GM19239 (cell line): ENCODE data around the gene TCHHL1.
A peak's percentile ranks its signal among the peaks of the same experiment; 100 is the strongest.

Experiments
- DNase-seq: peaks from one replicate; pipeline ENCODE4 v3.0.0; 2011; ENCODE audit warnings: low spot score; ENCODE audit not compliant: insufficient read length
- FAIRE-seq: peaks from 2 replicates; lab custom pipeline; 2011; peaks lifted over from hg19 to GRCh38; lab: Jason Lieb, UNC

Gene TCHHL1

DNA sequence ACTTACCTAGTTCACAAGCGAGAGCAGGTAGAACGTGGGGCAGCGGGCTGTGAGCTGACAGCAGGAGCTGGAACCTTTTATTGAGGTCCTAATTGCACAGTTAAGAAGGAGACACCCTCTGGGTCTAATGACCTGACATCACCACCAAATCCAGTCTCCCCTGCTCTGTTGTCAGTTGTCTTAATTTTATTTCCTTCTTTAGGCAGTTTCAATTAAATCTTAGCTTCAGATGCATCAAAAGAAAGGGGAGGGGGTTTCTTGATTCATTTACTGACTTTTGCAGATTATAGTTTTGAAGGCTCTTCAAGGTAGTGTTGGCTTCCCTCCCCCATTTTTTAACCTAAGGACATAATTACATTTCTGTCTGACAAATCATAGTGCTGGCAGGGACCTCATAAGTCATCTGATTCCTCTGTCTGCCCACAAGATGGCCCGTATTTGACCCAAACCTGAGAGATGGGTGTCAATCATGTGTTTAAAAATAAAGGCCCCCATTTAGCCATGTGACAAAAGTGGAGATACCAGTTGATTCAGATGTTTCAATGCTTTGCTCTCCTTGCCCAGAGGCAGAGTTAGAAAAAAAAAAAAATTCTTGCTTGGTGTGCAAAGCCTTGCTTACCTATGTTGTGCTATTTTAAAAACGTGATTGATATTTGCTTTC lies at the start of gene TCHHL1:
TCHHL1 (minus strand) TSS at position 51 of the 661 bp plus-strand sequence. CDS start 921 bp downstream, outside the sequence.
- DNase-seq = no peak
- no peak for FAIRE-seq

DNA sequence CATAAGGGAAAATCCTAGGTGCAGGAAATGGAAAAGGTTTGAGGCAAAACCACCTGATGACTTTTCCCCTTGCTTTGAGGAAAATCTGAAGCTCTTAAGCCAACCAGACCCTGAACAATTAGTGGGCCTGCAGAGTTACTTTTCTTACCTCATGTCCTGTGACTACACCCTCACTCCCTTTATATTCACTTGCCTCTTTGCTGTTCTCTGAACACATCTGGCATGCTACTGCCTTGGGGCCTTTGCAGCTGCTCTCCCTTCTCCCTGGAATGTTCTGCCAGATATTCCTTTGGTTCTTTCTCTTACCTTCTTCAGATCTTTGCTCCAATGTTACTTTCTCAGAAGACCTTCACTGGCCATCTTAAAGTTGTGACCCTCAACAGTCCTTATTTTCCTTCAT lies 48.4 kb upstream of the TCHHL1 start:
- no peak for FAIRE-seq

DNA sequence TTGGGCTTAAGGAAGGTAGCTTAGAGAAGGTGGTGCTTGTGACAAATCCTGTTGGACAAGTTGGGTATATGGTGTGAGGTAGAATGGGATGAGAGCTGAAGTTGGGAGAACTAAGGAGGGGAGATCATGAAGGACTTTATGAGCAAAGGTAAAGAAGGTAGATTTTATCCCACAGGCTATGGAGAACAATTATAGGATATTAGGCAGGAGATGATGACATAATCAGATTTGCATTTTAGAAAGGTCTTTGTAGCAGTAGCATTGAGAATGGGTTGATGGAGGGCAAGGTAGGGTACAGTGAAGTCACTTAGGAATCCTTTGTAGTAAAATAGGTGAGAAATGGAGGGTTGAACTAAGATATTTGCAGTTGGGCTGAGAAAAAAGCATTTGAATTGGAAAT lies 41.3 kb upstream of the TCHHL1 start:
- DNase-seq = no peak
- FAIRE-seq = no peak

More for the DNA sequence above, 48.4 kb upstream of the TCHHL1 start:
- no peak for DNase-seq

DNA sequence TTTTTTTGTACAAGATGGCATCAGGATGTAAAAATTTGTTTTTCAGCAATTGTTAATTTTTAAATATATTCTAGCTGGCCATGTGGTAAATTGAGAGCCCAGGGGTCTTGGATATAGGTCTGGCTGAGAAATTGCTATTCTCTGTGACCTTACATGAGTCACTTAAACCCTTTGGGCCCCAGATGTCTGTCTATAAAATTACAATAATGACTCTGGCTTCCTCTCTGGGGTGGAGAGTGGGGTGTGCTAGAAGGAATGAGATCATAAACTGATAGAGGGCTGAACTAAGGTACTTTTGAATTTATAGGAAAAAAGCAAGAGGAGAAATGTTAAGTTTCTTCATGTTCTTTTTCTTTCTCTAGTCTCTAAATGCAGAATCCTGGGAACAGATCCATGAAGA lies 38.8 kb upstream of the TCHHL1 start:
- no peak for DNase-seq
- FAIRE-seq = no peak

DNA sequence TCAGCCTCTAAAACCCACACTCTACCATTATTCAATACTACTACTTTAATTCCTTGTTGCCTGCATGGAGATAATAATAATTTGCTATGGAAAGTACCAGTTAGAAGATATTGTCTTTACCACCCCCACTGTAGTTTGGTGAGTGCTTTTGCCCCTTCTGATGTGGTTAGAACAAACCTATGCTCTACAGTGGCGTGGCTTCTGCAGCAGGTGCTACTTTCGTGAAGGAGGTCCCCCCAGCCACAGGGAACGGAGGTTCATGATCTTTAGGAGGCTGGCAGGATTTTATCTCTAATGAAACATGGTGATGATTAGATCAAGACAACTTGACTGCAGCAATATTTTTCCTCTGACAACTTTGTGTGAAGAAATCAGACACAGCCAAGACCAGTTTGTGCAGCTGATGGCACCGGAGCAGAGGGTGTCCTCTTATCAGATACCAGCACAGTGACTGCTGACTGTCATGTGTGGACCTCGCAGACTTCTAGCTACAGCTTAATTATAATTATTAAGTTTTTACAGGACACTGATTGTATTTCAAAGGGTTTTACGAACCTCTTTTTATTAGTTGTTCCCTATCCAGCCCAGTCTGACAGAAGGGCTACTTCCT lies 37.1 kb upstream of the TCHHL1 start:
- FAIRE-seq (no peak), DNase-seq (no peak)

DNA sequence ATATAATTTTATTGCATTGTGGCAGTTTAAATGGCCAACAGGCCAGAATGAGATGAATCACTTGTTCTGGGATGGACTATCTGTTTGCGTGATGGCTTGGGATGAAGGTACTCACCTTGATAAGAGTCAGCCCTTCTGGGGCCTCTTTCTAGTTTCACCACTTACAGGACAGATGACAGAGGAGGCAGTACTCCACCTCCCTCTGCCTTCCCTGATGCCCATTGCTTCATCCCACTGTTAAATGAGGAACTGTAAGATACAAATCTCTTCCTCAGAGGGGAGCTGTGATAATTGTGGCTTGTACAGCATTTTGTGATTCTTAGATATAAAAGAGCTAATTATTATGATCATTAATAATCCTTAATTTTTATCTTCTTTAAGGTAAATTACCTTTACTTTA lies 30.1 kb upstream of the TCHHL1 start:
- DNase-seq (no peak), FAIRE-seq (no peak)

DNA sequence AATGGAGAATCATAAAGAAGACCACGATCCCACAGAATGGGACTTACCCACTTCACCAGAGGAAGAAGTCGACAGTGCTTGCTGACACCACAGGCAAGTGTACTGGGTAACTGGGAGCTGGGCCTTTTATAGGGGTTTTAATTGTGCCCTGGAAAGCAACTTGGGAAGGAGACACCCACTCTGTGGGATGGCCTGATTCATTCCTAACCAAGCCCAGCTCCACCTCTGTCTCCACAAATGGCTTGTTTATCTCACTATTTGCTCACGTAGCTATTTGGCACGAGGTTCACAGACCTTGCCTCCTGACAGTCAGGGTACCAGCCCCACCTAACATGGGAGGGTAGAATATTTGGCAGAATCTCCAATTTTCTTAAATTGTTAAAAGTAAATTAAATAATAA lies 26.5 kb upstream of the TCHHL1 start, which contains the start of gene TCHH:
TCHH (minus strand) TSS at position 101 of the 400 bp plus-strand sequence. CDS start 1,364 bp downstream, outside the sequence.
- FAIRE-seq (no peak), DNase-seq (no peak)

DNA sequence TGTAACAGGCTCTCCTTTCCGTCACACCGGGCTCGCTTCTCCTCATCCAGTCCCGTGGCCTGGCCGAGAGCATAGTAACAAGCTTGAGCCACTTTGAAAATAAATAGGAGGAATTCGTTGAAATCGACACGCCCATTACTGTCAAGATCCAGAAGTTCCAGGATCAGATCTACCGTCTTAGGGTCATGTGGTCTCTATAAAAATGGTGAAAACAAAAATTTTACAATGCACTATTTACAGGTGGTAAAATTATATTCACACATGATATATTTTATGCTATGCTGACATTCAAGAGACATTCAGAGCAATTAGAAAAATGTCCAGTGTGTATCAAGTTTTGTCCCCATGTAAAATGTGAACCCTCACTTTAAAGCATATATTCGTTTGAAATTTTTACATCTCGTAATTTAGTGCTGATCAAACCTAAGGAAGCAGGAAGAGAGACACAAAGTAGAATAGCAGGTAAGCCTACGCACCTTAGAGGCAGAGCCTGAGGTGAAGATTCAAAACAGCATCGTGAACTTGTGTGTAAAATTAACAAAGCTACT lies 24.1 kb upstream of the TCHHL1 start:
- FAIRE-seq = peak; percentile 52
- DNase-seq = no peak

DNA sequence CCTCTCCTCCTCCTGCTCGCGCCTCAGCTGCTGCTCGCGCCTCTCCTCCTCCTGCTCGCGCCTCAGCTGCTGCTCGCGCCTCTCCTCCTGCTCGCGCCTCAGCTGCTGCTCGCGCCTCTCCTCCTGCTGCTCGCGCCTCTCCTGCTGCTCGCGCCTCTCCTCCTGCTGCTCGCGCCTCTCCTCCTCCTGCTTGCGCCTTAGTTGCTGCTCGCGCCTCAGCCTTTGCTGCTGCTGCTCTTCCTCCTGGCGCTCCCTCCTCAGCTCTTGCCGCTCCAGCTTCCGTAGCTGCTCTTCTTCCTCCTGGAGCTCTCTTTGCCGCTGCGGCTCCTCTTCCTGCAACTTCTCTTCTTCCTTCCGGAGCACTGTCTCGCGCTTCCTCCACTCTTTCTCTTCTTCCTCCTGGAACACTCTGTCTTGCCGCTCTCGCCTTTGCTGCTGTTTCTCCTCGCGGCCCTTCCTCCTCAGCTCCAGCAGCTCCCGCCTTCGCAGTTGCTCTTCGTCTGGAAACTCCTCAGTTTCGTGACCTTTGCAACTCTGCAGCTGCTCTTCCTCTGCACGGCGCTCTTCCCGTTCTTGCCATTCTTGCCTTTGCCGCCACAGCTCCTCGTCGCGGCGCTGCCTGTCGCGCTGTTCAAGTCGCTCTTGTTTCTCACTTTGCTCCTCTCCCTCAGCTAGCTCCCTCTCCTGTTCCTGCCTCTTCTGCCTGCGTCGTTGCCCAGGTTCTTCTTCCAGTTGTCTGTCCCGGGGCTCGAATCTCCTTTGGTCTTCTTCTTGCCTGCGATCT lies 23.4 kb upstream of the TCHHL1 start:
- DNase-seq (no peak), FAIRE-seq (no peak)

DNA sequence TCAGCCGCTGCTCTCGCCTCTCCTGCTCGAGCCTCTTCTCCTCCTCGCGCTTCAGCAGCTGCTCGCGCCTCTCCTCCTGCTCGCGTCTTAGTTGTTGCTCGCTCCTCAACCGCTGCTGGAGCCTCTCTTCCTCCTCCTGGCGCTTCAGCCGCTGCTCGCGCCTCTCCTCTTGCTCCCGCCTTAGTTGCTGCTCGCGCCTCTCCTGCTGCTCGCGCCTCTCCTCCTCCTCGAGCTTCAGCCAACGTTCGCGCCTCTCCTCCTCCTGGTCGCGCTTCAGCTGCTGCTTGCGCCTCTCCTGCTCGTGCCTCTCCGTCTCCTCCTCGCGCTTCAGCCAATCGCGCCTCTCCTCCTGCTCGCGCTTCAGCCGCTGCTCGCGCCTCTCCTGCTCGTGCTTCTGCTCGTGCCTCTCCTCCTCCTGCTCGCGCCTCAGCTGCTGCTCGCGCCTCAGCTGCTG lies 22.7 kb upstream of the TCHHL1 start:
- FAIRE-seq = no peak
- DNase-seq = no peak

DNA sequence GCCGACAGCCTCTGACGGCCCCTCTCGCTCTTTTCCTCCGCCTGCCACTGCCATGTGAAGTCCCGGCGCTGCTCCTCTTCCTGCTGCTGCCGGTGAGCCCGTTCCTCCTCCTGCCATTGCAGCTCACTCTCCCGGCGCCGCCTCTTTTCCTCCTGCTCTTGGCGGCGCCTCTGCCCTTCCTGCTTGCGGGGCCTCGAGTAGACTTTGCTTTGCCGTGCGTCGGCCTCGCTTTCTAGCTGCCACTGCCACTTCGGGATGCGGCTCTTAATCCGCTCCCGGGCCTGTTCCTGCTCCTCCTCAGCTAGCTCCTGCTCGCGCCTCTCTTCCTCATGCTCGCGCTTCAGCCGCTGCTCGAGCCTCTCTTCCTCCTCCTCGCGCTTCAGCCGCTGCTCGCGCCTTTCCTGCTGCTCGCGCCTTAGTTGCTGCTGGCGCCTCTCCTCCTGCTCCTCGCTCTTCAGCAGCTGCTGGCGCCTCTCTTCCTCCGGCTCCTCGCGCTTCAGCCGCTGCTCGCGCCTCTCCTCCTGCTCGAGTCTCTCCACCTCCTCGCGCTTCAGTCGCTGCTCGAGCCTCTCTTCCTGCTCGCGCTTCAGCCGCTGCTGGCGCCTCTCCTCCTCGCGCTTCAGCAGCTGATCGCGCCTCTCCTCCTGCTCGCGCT lies 22.1 kb upstream of the TCHHL1 start:
- DNase-seq (no peak), FAIRE-seq (no peak)

DNA sequence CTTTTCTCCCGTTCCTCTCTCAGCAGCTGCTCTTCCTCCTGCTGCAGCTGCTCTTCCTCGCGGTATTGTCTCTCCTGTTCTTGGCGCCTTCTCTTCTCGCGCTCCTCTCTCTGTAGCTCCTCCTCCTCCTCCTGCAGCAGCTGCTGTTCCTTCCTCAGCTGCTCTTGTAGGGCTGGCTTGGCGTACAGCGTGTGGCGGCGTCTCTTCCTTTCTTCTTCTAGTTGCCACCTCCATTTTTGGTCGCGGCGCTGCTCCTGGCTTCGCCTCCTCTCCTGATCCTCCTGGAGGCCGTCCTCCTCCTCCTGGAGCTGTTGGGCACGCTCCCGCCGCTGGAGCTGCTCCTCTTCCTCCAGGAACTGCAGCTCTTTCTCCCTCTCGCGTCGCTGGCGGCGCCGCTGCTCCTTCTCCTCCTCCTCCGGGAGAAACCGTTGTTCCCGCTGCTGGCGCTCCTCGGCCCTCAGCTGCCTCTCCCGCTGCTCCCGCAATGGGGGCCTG lies 21.5 kb upstream of the TCHHL1 start:
- DNase-seq = no peak
- no peak for FAIRE-seq

DNA sequence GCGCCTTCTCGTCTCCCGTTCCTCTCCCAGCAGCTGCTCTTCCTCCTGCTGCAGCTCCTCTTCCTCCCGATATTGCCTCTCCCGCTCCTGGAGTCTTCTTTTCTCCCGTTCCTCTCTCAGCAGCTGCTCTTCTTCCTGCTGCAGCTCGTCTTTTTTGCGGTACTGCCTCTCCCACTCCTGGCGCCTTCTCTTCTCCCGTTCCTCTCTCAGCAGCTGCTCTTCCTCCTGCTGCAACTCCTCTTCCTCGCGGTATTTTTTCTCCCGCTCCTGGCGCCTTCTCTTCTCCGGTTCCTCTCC lies 21.1 kb upstream of the TCHHL1 start:
- no peak for DNase-seq
- no peak for FAIRE-seq

DNA sequence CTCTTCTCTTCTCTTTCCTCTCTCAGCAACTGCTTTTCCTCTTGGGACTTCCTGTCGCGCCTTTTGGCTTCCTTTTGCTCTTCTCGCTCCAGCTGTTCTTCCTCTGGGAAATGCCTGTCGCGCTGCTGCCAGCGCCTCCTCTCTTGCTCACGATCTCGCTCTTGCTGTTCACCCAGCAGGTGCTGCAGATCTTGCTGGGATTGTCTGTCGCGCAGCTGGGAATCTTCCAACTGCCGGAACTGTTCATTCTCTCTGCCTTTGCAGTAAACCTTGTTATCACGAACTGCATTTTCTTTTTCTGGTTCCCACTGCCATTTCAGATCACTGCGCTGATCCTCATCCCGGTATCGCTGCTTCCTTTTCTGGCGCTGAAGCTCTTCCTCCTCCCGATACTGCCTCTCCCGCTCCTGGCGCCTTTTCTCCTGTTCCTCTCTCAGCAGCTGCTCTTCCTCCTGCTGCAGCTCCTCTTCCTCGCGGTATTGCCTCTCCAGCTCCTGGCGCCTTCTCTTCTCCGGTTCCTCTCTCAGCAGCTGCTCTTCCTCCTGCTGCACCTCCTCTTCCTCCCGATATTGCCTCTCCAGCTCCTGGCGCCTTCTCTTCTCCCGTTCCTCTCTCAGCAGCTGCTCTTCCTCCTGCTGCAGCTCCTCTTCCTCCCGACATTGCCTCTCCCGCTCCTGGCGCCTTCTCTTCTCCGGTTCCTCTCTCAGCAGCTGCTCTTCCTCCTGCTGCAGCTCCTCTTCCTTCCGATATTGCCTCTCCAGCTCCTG lies 20.6 kb upstream of the TCHHL1 start:
- no peak for DNase-seq
- no peak for FAIRE-seq

DNA sequence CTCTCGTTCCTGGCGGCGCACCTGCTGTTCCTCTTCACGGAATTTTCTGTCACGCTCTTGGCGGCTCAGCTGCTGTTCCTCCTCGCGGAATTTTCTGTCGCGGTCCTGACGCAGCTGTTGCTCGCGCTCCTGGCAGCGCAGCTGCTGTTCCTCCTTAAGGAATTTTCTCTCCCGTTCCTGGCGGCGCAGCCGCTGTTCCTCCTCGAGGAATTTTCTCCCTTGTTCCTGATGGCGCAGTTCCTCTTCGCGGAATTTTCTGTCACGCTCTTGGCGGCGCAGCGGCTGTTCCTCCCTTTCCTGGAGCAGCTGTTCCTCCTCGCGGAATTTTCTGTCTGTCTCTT lies 20.0 kb upstream of the TCHHL1 start:
- FAIRE-seq (no peak), DNase-seq (no peak)

DNA sequence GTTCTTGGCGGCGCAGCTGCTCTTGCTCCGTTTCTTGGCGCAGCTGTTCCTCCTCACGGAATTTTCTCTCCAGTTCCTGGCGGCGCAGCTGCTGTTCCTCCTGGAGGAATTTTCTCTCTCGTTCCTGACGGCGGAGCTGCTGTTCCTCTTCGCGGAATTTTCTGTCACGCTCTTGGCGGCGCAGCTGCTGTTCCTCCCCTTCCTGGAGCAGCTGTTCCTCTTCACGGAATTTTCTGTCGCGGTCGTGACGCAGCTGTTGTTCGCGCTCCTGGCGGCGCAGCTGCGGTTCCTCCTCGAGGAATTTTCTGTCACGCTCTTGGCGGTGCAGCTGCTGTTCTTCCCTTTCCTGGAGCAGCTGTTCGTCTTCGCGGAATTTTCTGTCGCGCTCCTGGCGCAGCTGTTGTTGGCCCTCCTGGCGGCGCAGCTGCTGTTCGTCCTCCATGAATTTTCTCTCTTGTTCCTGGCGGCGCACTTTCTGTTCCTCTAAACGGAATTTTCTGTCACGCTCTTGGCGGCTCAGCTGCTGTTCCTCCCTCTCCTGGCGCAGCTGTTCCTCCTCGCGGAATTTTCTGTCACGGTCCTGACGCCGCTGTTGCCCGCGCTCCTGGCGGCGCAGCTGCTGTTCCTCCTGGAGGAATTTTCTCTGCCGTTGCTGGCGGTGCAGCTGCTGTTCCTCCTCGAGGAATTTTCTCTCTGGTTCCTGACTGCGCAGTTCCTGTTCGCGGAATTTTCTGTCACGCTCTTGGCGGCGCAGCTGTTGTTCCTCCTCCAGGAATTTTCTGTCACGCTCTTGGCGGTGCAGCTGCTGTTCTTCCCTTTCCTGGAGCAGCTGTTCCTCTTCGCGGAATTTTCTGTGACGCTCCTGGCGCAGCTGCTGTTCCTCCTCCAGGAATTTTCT lies 19.4 kb upstream of the TCHHL1 start:
- DNase-seq = no peak
- no peak for FAIRE-seq

DNA sequence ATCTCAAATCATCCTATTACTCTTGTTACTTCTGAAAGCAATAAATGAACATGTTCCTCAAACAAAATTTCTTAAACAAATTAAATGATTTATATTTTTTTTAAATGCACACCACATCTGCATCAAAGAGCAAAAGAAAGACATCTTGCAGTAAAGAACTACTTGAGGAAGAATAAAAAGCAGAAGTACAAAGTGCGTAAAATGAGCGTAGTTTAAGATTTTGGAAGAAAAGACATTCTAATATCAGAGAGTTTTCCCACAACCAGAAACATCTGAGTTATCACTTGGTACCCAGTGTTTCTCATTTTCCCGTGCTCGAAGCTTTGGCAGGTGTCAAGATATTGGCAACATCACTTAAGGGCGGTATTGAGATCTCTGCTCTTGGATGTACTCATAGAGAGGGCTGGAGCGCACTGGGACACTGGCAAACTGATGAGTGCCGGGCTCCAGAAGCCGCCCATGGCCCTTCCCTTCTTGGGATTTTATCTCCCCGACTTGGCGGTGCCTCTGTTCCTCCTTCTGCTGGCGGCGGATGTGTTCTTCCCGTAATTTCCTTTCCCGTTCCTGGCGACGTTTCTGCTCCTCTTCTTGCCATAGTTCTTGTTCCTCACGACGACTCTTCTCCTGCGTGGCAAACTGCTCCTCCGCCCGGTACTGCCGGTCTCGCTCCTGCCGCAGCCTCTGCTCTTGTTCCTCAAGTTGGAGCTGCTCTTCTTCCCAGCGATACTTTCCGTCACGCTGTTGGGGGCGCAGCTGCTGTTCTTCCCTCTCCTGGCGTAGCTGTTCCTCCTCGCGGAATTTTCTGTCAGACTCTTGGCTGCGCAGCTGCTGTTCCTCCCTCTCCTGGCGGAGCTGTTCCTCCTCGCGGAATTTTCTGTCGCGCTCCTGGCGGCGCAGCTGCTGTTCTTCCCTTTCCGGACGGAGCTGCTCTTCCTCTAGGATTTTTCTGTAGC lies 18.4 kb upstream of the TCHHL1 start:
- DNase-seq (no peak), FAIRE-seq (no peak)

DNA sequence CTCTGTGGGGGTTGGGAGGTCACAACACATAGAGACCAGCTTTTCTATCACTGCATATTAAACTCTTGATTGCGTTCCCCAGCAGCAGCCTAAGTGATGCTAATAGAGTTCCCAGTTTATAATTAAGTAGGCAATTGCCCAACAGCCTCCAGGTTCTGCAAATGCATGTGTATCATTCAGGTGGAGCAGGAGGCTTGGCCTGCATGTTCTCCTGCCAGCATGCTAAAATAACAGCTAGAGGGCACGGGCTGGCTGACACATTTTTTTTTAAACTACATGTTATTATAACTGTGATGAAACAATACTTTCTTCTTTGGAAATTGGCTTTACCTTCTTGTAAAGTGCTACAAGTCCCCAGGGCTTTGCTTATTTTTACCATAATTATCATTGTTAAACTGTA lies 16.0 kb upstream of the TCHHL1 start:
- DNase-seq (no peak), FAIRE-seq (no peak)
